Activated B cell treated with CpG ODN at 0.5 μM for 24 hours (primary cell): ENCODE results near the gene PDLIM5. TPM values are rescaled to one million over a fixed set of nuclear protein-coding genes. Genes with fewer than 3 reads are reported as not detected.
"Not testable (repeated sequence)": the region's sequence is repeated elsewhere in the genome, so short reads cannot be mapped to it uniquely, and the experiment has no call there.

Experiments used
- ATAC-seq: fragments of 200-7000 bp; cut with Tn5 transposase; one replicate; pipeline ENCODE4 v1.10.0; 2021; ENCODE audit warnings: low read depth, mild to moderate bottlenecking, moderate library complexity
- CTCF ChIA-PET: fragments of 350-600 bp; sonication (Branson Sonifier 250); formaldehyde crosslinking; loops from one replicate; lab custom pipeline; 2021; ENCODE audit warnings: antibody characterized with exemption; lab: Charles Lee
- POLR2A ChIA-PET: fragments of 350-600 bp; sonication (Branson Sonifier 250); formaldehyde crosslinking; loops from one replicate; lab custom pipeline; 2021; ENCODE audit warnings: antibody characterized with exemption; lab: Charles Lee
- DNase-seq: peaks from one replicate; pipeline ENCODE4 v3.0.0; 2022
- H3K27ac Mint-ChIP-seq: one replicate; pipeline ENCODE4 v1.8.0; 2020; ENCODE audit warnings: mixed read lengths
- H3K27me3 Mint-ChIP-seq: one replicate; pipeline ENCODE4 v1.8.0; 2021; ENCODE audit warnings: mixed read lengths
- H3K36me3 Mint-ChIP-seq: one replicate; pipeline ENCODE4 v1.8.0; 2021; ENCODE audit warnings: low read depth, mixed read lengths
- H3K4me1 Mint-ChIP-seq: one replicate; pipeline ENCODE4 v1.8.0; 2021; ENCODE audit warnings: mixed read lengths
- H3K4me3 Mint-ChIP-seq: one replicate; pipeline ENCODE4 v1.8.0; 2020; ENCODE audit warnings: mild to moderate bottlenecking, mixed read lengths
- H3K9me3 Mint-ChIP-seq: one replicate; pipeline ENCODE4 v1.8.0; 2020; ENCODE audit warnings: mixed read lengths
- CTCF ChIP-seq: fragments of 200-600 bp; IDR thresholded peaks from one replicate; pipeline ENCODE4 v1.8.0; 2022; ENCODE audit warnings: antibody characterized with exemption, mild to moderate bottlenecking
- intact Hi-C: fragments of 100-400 bp; cut with micrococcal nuclease; formaldehyde crosslinking; loops from one replicate; pipeline ENCODE4 v1.15.1; 2024
- total RNA-seq: library from RNA; stranded (reverse); gene quantifications from 2 replicates; pipeline ENCODE4 v1.2.3, GENCODE V29; 2022

The PDLIM5 gene
- total RNA-seq, 1 donor from 2014 or later, result 36.5 TPM

- no peak for TF ChIP-seq CTCF
- no peak for ATAC-seq
- no peak overlapping the region for H3K27ac Mint-ChIP-seq
- no peaks in the 10 kb centered on the region for H3K27me3 Mint-ChIP-seq
- POLR2A ChIA-PET, result no interaction called here
- no peaks in the 10 kb centered on the region for H3K4me1 Mint-ChIP-seq
- no peak for DNase-seq
- H3K36me3 Mint-ChIP-seq, result peaks cover 1% of the 10 kb centered on the region
- no peak overlapping the region for H3K4me3 Mint-ChIP-seq
- H3K9me3 Mint-ChIP-seq, result no peaks in the 10 kb centered on the region
- CTCF ChIA-PET, result no interaction called here
- intact Hi-C loops, result no loop called here
Measured at GRCh38 chr4:94477227-94477626, 25.5 kb downstream of the PDLIM5 start.

GRCh38 chr4:94478805-94479204 is 27.1 kb downstream of the PDLIM5 start:
- H3K36me3 Mint-ChIP-seq, ATAC-seq, intact Hi-C loops, CTCF ChIA-PET, H3K4me3 Mint-ChIP-seq, H3K4me1 Mint-ChIP-seq, H3K9me3 Mint-ChIP-seq, POLR2A ChIA-PET, H3K27ac Mint-ChIP-seq, DNase-seq, H3K27me3 Mint-ChIP-seq: not testable (repeated sequence)

- CTCF ChIA-PET, result no interaction called here
- DNase-seq (no peak), ATAC-seq (no peak)
Measured at GRCh38 chr4:94479358-94480141, 27.8 kb downstream of the PDLIM5 start.

GRCh38 chr4:94480362-94480951 is 28.7 kb downstream of the PDLIM5 start:
- intact Hi-C loops, result no loop called here
- ATAC-seq (no peak), DNase-seq (no peak)
- Mint-ChIP-seq H3K27ac (no peak overlapping the region), H3K4me3 (no peak overlapping the region), H3K36me3 (no peaks in the 10 kb centered on the region), H3K27me3 (no peaks in the 10 kb centered on the region), H3K4me1 (peaks cover 4% of the 10 kb centered on the region), H3K9me3 (no peaks in the 10 kb centered on the region)
- ChIA-PET CTCF (no interaction called here), POLR2A (no interaction called here)
- TF ChIP-seq CTCF, result no peak

More at GRCh38 chr4:94479358-94480141, 27.8 kb downstream of the PDLIM5 start:
- no peaks in the 10 kb centered on the region for H3K36me3 Mint-ChIP-seq
- TF ChIP-seq CTCF, result no peak
- intact Hi-C loops, result no loop called here
- H3K27ac Mint-ChIP-seq, result no peak overlapping the region
- POLR2A ChIA-PET, result no interaction called here
- no peaks in the 10 kb centered on the region for H3K9me3 Mint-ChIP-seq
- no peak overlapping the region for H3K4me3 Mint-ChIP-seq
- no peaks in the 10 kb centered on the region for H3K27me3 Mint-ChIP-seq
- H3K4me1 Mint-ChIP-seq, result peaks cover under 1% of the 10 kb centered on the region

- no peaks in the 10 kb centered on the region for H3K9me3 Mint-ChIP-seq
- no peak for TF ChIP-seq CTCF
- no peak overlapping the region for H3K4me3 Mint-ChIP-seq
- no peak for ATAC-seq
- H3K36me3 Mint-ChIP-seq, result no peaks in the 10 kb centered on the region
- intact Hi-C loops, result no loop called here
- ChIA-PET CTCF (no interaction called here), POLR2A (no interaction called here)
- peaks cover 4% of the 10 kb centered on the region for H3K4me1 Mint-ChIP-seq
- H3K27me3 Mint-ChIP-seq, result no peaks in the 10 kb centered on the region
- H3K27ac Mint-ChIP-seq, result no peak overlapping the region
- no peak for DNase-seq
Measured at GRCh38 chr4:94483895-94484294, 32.2 kb downstream of the PDLIM5 start.
